Thyroid gland (tissue), 4 donors: ENCODE measurements around the gene CACNA1I.

Source experiments
- POLR2A ChIP-seq, 2 donors: fragments of 450-650 bp; IDR thresholded peaks; one replicate each; pipeline ENCODE4 v1.6.1; 2017; ENCODE audit warnings: antibody characterized with exemption in 2 of 2, mild to moderate bottlenecking in 2 of 2, moderate library complexity in 1 of 2
- TF ChIP-seq, protein P1 (sequence below), 6 experiments: fragments of 200-600 bp in 3 of 6; fragments of 450-650 bp in 3 of 6; sonication (generic) in 3 of 6; IDR thresholded peaks; one replicate each; pipeline ENCODE4 v1.5.1; 2016 to 2019; ENCODE audit warnings: antibody characterized with exemption in 6 of 6, mild to moderate bottlenecking in 2 of 6, inconsistent platforms in 1 of 6, moderate library complexity in 1 of 6

DNA sequence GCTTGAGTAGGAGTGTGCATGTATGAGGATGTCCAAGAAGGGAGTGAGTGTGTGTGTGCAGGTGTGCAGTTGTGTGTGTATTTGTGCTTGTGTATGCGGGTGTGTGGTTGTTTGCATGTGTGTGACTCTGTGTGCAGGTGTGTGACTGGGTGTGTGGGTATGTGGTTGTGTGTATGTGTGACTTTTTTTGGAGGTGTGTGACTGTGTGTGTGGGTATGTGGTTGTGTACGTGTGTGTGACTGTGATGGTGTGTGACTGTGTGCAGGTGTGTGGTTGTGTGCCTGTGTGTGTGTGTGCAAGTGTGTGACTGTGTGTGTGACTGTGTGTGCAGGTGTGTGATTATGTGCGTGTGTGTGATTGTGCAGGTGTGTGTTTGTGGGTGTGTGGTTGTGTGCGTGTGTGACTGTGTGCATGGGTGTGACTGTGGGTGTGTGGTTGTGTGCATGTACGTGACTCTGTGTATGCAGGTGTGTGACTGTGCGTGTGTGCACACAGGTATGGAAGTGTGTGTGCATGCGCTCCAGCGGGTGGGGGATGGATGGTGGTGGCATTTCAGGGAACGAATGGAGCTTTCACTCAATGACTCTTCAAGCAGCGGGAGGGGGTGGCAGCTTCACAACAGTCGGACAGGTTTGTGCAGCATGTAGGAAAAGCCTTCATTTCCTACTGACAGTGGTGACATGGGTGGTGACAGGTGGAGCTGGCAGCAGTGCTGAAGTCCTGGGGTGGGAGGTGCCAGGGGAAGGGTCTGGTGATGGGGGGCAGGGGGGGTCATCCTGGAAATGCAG is 47.6 kb downstream of the CACNA1I start:
- TF ChIP-seq, protein P1, sequence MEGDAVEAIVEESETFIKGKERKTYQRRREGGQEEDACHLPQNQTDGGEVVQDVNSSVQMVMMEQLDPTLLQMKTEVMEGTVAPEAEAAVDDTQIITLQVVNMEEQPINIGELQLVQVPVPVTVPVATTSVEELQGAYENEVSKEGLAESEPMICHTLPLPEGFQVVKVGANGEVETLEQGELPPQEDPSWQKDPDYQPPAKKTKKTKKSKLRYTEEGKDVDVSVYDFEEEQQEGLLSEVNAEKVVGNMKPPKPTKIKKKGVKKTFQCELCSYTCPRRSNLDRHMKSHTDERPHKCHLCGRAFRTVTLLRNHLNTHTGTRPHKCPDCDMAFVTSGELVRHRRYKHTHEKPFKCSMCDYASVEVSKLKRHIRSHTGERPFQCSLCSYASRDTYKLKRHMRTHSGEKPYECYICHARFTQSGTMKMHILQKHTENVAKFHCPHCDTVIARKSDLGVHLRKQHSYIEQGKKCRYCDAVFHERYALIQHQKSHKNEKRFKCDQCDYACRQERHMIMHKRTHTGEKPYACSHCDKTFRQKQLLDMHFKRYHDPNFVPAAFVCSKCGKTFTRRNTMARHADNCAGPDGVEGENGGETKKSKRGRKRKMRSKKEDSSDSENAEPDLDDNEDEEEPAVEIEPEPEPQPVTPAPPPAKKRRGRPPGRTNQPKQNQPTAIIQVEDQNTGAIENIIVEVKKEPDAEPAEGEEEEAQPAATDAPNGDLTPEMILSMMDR (IDR thresholded peaks at IDR 0.05) = no peak
- no peak for TF ChIP-seq POLR2A (IDR thresholded peaks at IDR 0.05)
